Ishikawa (cell line): ENCODE results near the gene PATL1.

Experiments used
- CEBPB ChIP-seq: IDR thresholded peaks from 2 replicates; pipeline ENCODE4 v1.6.1; 2012
- CREB1 ChIP-seq: IDR thresholded peaks from 2 replicates; pipeline ENCODE4 v1.6.1; 2012; ENCODE audit warnings: low read depth
- EGR1 ChIP-seq: IDR thresholded peaks from 2 replicates; pipeline ENCODE4 v1.6.1; 2012
- EP300 ChIP-seq: IDR thresholded peaks from 2 replicates; pipeline ENCODE4 v1.6.1; 2012; ENCODE audit warnings: borderline replicate concordance
- FOXM1 ChIP-seq: IDR thresholded peaks from 2 replicates; pipeline ENCODE4 v1.6.1; 2012; ENCODE audit warnings: low read depth, borderline replicate concordance
- MAX ChIP-seq: IDR thresholded peaks from 2 replicates; pipeline ENCODE4 v1.6.1; 2012
- NFIC ChIP-seq: IDR thresholded peaks from 2 replicates; pipeline ENCODE4 v1.6.1; 2012
- RAD21 ChIP-seq: IDR thresholded peaks from 2 replicates; pipeline ENCODE4 v1.6.1; 2012; ENCODE audit warnings: low read depth
- REST ChIP-seq: IDR thresholded peaks from 2 replicates; pipeline ENCODE4 v1.6.1; 2012; ENCODE audit warnings: low read depth, mild to moderate bottlenecking
- TAF1 ChIP-seq: IDR thresholded peaks from 2 replicates; pipeline ENCODE4 v1.6.1; 2012; ENCODE audit warnings: low read depth, mild to moderate bottlenecking
- TCF12 ChIP-seq: IDR thresholded peaks from 2 replicates; pipeline ENCODE4 v1.6.1; 2012; ENCODE audit warnings: low read depth
- TEAD4 ChIP-seq: IDR thresholded peaks from 2 replicates; pipeline ENCODE4 v1.6.1; 2012
- USF1 ChIP-seq: IDR thresholded peaks from 2 replicates; pipeline ENCODE4 v1.6.1; 2012
- YY1 ChIP-seq: IDR thresholded peaks from 2 replicates; pipeline ENCODE4 v1.6.1; 2012; ENCODE audit warnings: low read depth
- ZBTB7A ChIP-seq: IDR thresholded peaks from 2 replicates; pipeline ENCODE4 v1.6.1; 2012; ENCODE audit warnings: low read depth

PATL1 gene

GRCh38 chr11:59708537-59708936, 39.7 kb upstream of the PATL1 start:
- TF ChIP-seq NFIC (no peak), YY1 (no peak), ZBTB7A (no peak), FOXM1 (no peak), TAF1 (no peak), MAX (no peak), USF1 (no peak), EGR1 (no peak), TCF12 (no peak), RAD21 (no peak), TEAD4 (no peak), CREB1 (no peak), REST (no peak), EP300 (no peak), CEBPB (no peak)

- no peak for TF ChIP-seq RAD21
- TF ChIP-seq CEBPB = no peak
- TF ChIP-seq CREB1 = no peak
- TF ChIP-seq EGR1 = no peak
- TF ChIP-seq MAX = no peak
- TF ChIP-seq TCF12 = no peak
- TF ChIP-seq NFIC = no peak
- no peak for TF ChIP-seq YY1
- TF ChIP-seq FOXM1 = no peak
- TF ChIP-seq EP300 = no peak
- TF ChIP-seq ZBTB7A = no peak
- TF ChIP-seq TAF1 = no peak
- no peak for TF ChIP-seq REST
- TF ChIP-seq TEAD4 = no peak
Observed at GRCh38 chr11:59707371-59707770, 38.5 kb upstream of the PATL1 start.

- TF ChIP-seq EGR1 (no peak), CEBPB (no peak), CREB1 (no peak), EP300 (no peak), NFIC (no peak), TEAD4 (no peak), USF1 (no peak), MAX (no peak), ZBTB7A (no peak), FOXM1 (no peak), YY1 (no peak), REST (no peak), TCF12 (no peak), TAF1 (no peak), RAD21 (no peak)
Observed at GRCh38 chr11:59706518-59707285, 37.9 kb upstream of the PATL1 start.

- TF ChIP-seq YY1 (no peak), REST (no peak), CEBPB (no peak), RAD21 (no peak), ZBTB7A (no peak), CREB1 (no peak), TAF1 (no peak), TCF12 (no peak), NFIC (no peak), EGR1 (no peak), EP300 (no peak), USF1 (no peak), MAX (no peak), FOXM1 (no peak), TEAD4 (no peak)
Observed at GRCh38 chr11:59705294-59705693, 36.5 kb upstream of the PATL1 start.
